Caco-2 (cell line): ENCODE results near the gene HEBP1. TPM values are rescaled to one million over a fixed set of nuclear protein-coding genes. Genes with fewer than 3 reads are reported as not detected.

Experiments
- BruUV-seq: library from RNA; stranded (reverse); fragments of 400-500 nt; replicated peaks from 2 replicates; lab custom pipeline; 2021; lab: Mats Ljungman, UMichigan
- CTCF ChIA-PET: fragments of 300-600 bp; sonication (Branson Sonifier 250); formaldehyde crosslinking; loops from one replicate; lab custom pipeline; 2022; ENCODE audit warnings: antibody characterized with exemption; lab: Charles Lee
- POLR2A ChIA-PET: fragments of 300-600 bp; sonication (Branson Sonifier 250); formaldehyde crosslinking; loops from one replicate; lab custom pipeline; 2022; ENCODE audit warnings: antibody characterized with exemption; lab: Charles Lee
- DNase-seq, 2 experiments: peaks; one replicate each; pipeline versions ENCODE4 v3.0.0 to v3.0.0-alpha.2; 2020 to 2022
- H3K27me3 ChIP-seq: replicated peaks from 2 replicates; pipeline ENCODE4 v1.6.0; 2011; ENCODE audit warnings: low read length; ENCODE audit not compliant: control insufficient read depth, insufficient read depth
- H3K36me3 ChIP-seq: 2 replicates; pipeline ENCODE4 v1.5.1; 2011; ENCODE audit warnings: low read length; ENCODE audit not compliant: control insufficient read depth, insufficient read depth
- H3K4me1 ChIP-seq: fragments of 250-450 bp; sonication (Bioruptor Pico); 2 replicates; pipeline ENCODE4 v1.5.1; 2020; ENCODE audit warnings: mild to moderate bottlenecking
- H3K4me3 ChIP-seq: 2 replicates; pipeline ENCODE4 v1.5.1; 2011; ENCODE audit warnings: low read depth, mild to moderate bottlenecking, control low read depth, low read length
- H3K9me3 ChIP-seq: fragments of 250-450 bp; sonication (Bioruptor Pico); 2 replicates; pipeline ENCODE4 v1.5.1; 2020; ENCODE audit warnings: mild to moderate bottlenecking, moderate library complexity
- H3K27ac Mint-ChIP-seq: one replicate; pipeline ENCODE4 v1.8.0; 2022; ENCODE audit warnings: mixed read lengths; ENCODE audit not compliant: unreplicated experiment
- H3K27me3 Mint-ChIP-seq: one replicate; pipeline ENCODE4 v1.8.0; 2022; ENCODE audit warnings: mixed read lengths; ENCODE audit not compliant: insufficient read depth, unreplicated experiment
- H3K36me3 Mint-ChIP-seq: one replicate; pipeline ENCODE4 v1.8.0; 2022; ENCODE audit warnings: mild to moderate bottlenecking, mixed read lengths; ENCODE audit not compliant: insufficient read depth, unreplicated experiment
- H3K4me1 Mint-ChIP-seq: one replicate; pipeline ENCODE4 v1.8.0; 2022; ENCODE audit warnings: low read depth, mixed read lengths; ENCODE audit not compliant: unreplicated experiment
- H3K4me3 Mint-ChIP-seq: one replicate; pipeline ENCODE4 v1.8.0; 2022; ENCODE audit warnings: mild to moderate bottlenecking, moderate library complexity, mixed read lengths; ENCODE audit not compliant: unreplicated experiment
- H3K9me3 Mint-ChIP-seq: one replicate; pipeline ENCODE4 v1.8.0; 2022; ENCODE audit warnings: mixed read lengths; ENCODE audit not compliant: unreplicated experiment
- CTCF ChIP-seq, 2 experiments: fragments of 200-600 bp in 1 of 2; IDR thresholded peaks; 1 replicate in 1 of 2; 2 replicates in 1 of 2; pipeline versions ENCODE4 v1.5.1 to v1.8.0; 2011 to 2022; ENCODE audit warnings: antibody characterized with exemption in 1 of 2, control low read depth in 1 of 2, inconsistent platforms in 1 of 2, low read depth in 1 of 2, low read length in 1 of 2, mild to moderate bottlenecking in 1 of 2, moderate library complexity in 1 of 2; ENCODE audit not compliant: insufficient read depth in 1 of 2, severe bottlenecking in 1 of 2, unreplicated experiment in 1 of 2
- intact Hi-C: fragments of 100-400 bp; cut with micrococcal nuclease; formaldehyde crosslinking; loops from one replicate; pipeline ENCODE4 v1.10.0; 2022; ENCODE audit not compliant: unreplicated experiment
- total RNA-seq: library from RNA; stranded (reverse); gene quantifications from 2 replicates; pipeline ENCODE4 v1.2.3, GENCODE V29; 2022

The HEBP1 gene
- total RNA-seq, 1 experiment from 2014 or later: 55.8 TPM

- Mint-ChIP-seq H3K4me1 (peaks cover 2% of the 10 kb centered on the region), H3K27me3 (no peaks in the 10 kb centered on the region), H3K9me3 (no peaks in the 10 kb centered on the region), H3K27ac (no peak overlapping the region), H3K36me3 (no peaks in the 10 kb centered on the region), H3K4me3 (no peak overlapping the region)
- DNase-seq: no peak
- no peaks in the 10 kb centered on the region for H3K27me3 ChIP-seq
- no peaks in the 10 kb centered on the region for H3K36me3 ChIP-seq
- TF ChIP-seq CTCF (IDR thresholded peaks at IDR 0.05; ENCODE audit: insufficient read depth in 1 of 2, low read depth in 1 of 2, low read length in 1 of 2, severe bottlenecking in 1 of 2, unreplicated experiment in 1 of 2): no peak
- intact Hi-C loops: no loop called here
- ChIA-PET POLR2A (no interaction called here), CTCF (interaction anchor here (0.5 kb wide), 1 partner anchor 8 kb away, joined by 4 read pairs; no protein-coding TSS in a partner anchor)
- H3K4me1 ChIP-seq: peaks cover 6% of the 10 kb centered on the region; the same call in 1 of the 2 replicates
- no peak overlapping the region for H3K4me3 ChIP-seq
- H3K9me3 ChIP-seq: no peaks in the 10 kb centered on the region
- no TSS peak for BruUV-seq
Measured at GRCh38 chr12:12939888-12940287, 60.2 kb downstream of the HEBP1 start.

GRCh38 chr12:12938541-12938940, 61.5 kb downstream of the HEBP1 start:
- no peak for TF ChIP-seq CTCF (IDR thresholded peaks at IDR 0.05; ENCODE audit: insufficient read depth in 1 of 2, low read depth in 1 of 2, low read length in 1 of 2, severe bottlenecking in 1 of 2, unreplicated experiment in 1 of 2)
- Mint-ChIP-seq H3K4me3 (no peak overlapping the region), H3K27me3 (no peaks in the 10 kb centered on the region), H3K36me3 (no peaks in the 10 kb centered on the region), H3K9me3 (no peaks in the 10 kb centered on the region), H3K4me1 (peaks cover 15% of the 10 kb centered on the region), H3K27ac (no peak overlapping the region)
- POLR2A ChIA-PET: no interaction called here
- no peak overlapping the region for H3K4me3 ChIP-seq
- peaks cover 17% of the 10 kb centered on the region for H3K4me1 ChIP-seq
- CTCF ChIA-PET: interaction anchor here (0.7 kb wide), 1 partner anchor 113 kb away, joined by 3 read pairs; no protein-coding TSS in a partner anchor
- H3K9me3 ChIP-seq: no peaks in the 10 kb centered on the region
- DNase-seq: peak in 1 of 2 experiments; percentile 9
- intact Hi-C loops: no loop called here
- no TSS peak for BruUV-seq
- no peaks in the 10 kb centered on the region for H3K27me3 ChIP-seq
- H3K36me3 ChIP-seq: no peaks in the 10 kb centered on the region

- Histone ChIP-seq H3K36me3 (no peaks in the 10 kb centered on the region), H3K4me3 (no peak overlapping the region), H3K4me1 (peaks cover 18% of the 10 kb centered on the region), H3K27me3 (no peaks in the 10 kb centered on the region), H3K9me3 (no peaks in the 10 kb centered on the region)
- Mint-ChIP-seq H3K27ac (no peak overlapping the region), H3K4me1 (peaks cover 17% of the 10 kb centered on the region), H3K36me3 (no peaks in the 10 kb centered on the region), H3K27me3 (no peaks in the 10 kb centered on the region), H3K9me3 (no peaks in the 10 kb centered on the region), H3K4me3 (no peak overlapping the region)
- intact Hi-C loops: no loop called here
- POLR2A ChIA-PET: no interaction called here
- TF ChIP-seq CTCF (IDR thresholded peaks at IDR 0.05; ENCODE audit: insufficient read depth in 1 of 2, low read depth in 1 of 2, low read length in 1 of 2, severe bottlenecking in 1 of 2, unreplicated experiment in 1 of 2): no peak
- CTCF ChIA-PET: interaction anchor here (0.6 kb wide), 1 partner anchor 67 kb away, joined by 3 read pairs; no protein-coding TSS in a partner anchor
- BruUV-seq: no TSS peak
- DNase-seq: peak in 1 of 2 experiments; percentile 12
Measured at GRCh38 chr12:12936983-12937491, 63.0 kb downstream of the HEBP1 start.
